K562 (cell line): ENCODE measurements around the gene DNAH8. TPM values are rescaled to one million over a fixed set of nuclear protein-coding genes. Genes with fewer than 3 reads are reported as not detected.

Source experiments
- ATAC-seq: fragments of 200-7000 bp; cut with Tn5 transposase; 3 replicates; pipeline ENCODE4 v1.9.1; 2020; ENCODE audit warnings: moderate library complexity
- BruUV-seq: library from RNA; stranded (reverse); fragments of 400-500 nt; replicated peaks from 2 replicates; lab custom pipeline; 2021; lab: Mats Ljungman, UMichigan
- CTCF ChIA-PET: fragments of 300-600 bp; formaldehyde crosslinking; extraction: SDS; loops from one replicate; lab custom pipeline; 2021; ENCODE audit warnings: low intra/inter-chr PET ratio; lab: Yijun Ruan, JAX
- POLR2A ChIA-PET: fragments of 300-600, 350-650 bp; sonication (Branson Sonifier 250); formaldehyde crosslinking; extraction: SDS; loops from one replicate; lab custom pipeline; 2021; ENCODE audit warnings: antibody characterized with exemption, inconsistent platforms; lab: Yijun Ruan, JAX
- DNase-seq, 4 experiments: peaks; one replicate each; pipeline versions ENCODE4 v3.0.0 to v3.0.0-alpha.2; 2011 to 2018; ENCODE audit warnings: low spot score in 3 of 4, mixed read lengths in 3 of 4; ENCODE audit errors: extremely low read depth in 1 of 4
- FAIRE-seq: peaks from 2 replicates; lab custom pipeline; 2011; peaks lifted over from hg19 to GRCh38; lab: Jason Lieb, UNC
- H2AFZ ChIP-seq: 2 replicates; pipeline ENCODE4 v1.6.0; 2011; ENCODE audit warnings: low read depth, low read length, control low read depth, inconsistent platforms
- H3K27ac ChIP-seq: fragments of 200-600 bp; 3 replicates; pipeline ENCODE4 v1.8.0; 2011; ENCODE audit warnings: low read depth, mild to moderate bottlenecking, control low read depth, inconsistent platforms, low read length, moderate library complexity, mixed read lengths; ENCODE audit errors: extremely low read depth
- H3K27me3 ChIP-seq, 2 experiments: fragments of 300-600 bp in 1 of 2; 2 replicates in 1 of 2; 3 replicates in 1 of 2; pipeline versions ENCODE4 v1.6.0 to v1.8.0; 2011; ENCODE audit warnings: inconsistent platforms in 2 of 2, low read length in 2 of 2, mild to moderate bottlenecking in 1 of 2, mixed read lengths in 1 of 2, moderate library complexity in 1 of 2; ENCODE audit not compliant: control insufficient read depth in 2 of 2, insufficient read depth in 2 of 2
- H3K36me3 ChIP-seq: fragments of 300-600 bp; 3 replicates; pipeline ENCODE4 v1.8.0; 2011; ENCODE audit warnings: mild to moderate bottlenecking, low read length, inconsistent platforms; ENCODE audit not compliant: control insufficient read depth, insufficient read depth
- H3K4me1 ChIP-seq, 2 experiments: fragments of 200-600 bp in 1 of 2; replicated peaks in 1 of 2; 2 replicates in 1 of 2; 3 replicates in 1 of 2; pipeline versions ENCODE4 v1.5.1 to v1.8.0; 2011; ENCODE audit warnings: inconsistent platforms in 2 of 2, low read length in 2 of 2, mild to moderate bottlenecking in 1 of 2, mixed read lengths in 1 of 2, moderate library complexity in 1 of 2; ENCODE audit not compliant: control insufficient read depth in 2 of 2, insufficient read depth in 2 of 2
- H3K4me2 ChIP-seq: 2 replicates; pipeline ENCODE4 v1.6.1; 2011; ENCODE audit warnings: low read length, control low read depth, inconsistent platforms, mixed read lengths; ENCODE audit not compliant: insufficient read depth
- H3K4me3 ChIP-seq: fragments of 200-600 bp; sonication (generic), shearing (Covaris generic); 2 replicates; pipeline ENCODE4 v1.5.1; 2016; ENCODE audit warnings: control low read depth, inconsistent platforms
- H3K79me2 ChIP-seq: fragments of 200-600 bp; 3 replicates; pipeline ENCODE4 v1.8.0; 2011; ENCODE audit warnings: low read length, inconsistent platforms; ENCODE audit not compliant: control insufficient read depth, insufficient read depth
- H3K9ac ChIP-seq, 2 experiments: 2 replicates each; pipeline versions ENCODE4 v1.6.0 to v1.6.1; 2011; ENCODE audit warnings: low read depth in 2 of 2, low read length in 2 of 2, control low read depth in 1 of 2, inconsistent platforms in 1 of 2, mild to moderate bottlenecking in 1 of 2, mixed read lengths in 1 of 2; ENCODE audit not compliant: insufficient read depth in 1 of 2
- H3K9me1 ChIP-seq: one replicate; pipeline ENCODE4 v1.6.0; 2011; ENCODE audit warnings: inconsistent platforms, mild to moderate bottlenecking, low read length, moderate library complexity; ENCODE audit not compliant: control insufficient read depth, insufficient read depth
- H3K9me3 ChIP-seq: replicated peaks from 2 replicates; pipeline ENCODE4 v1.5.1; 2011; ENCODE audit warnings: low read depth, low read length, inconsistent platforms; ENCODE audit not compliant: control insufficient read depth, insufficient read depth
- H4K20me1 ChIP-seq: replicated peaks from 2 replicates; pipeline ENCODE4 v1.6.1; 2011; ENCODE audit warnings: low read length, inconsistent platforms, mixed read lengths; ENCODE audit not compliant: control insufficient read depth, insufficient read depth
- CBX2 ChIP-seq: fragments of 200-600 bp; sonication (generic); IDR thresholded peaks from one replicate; pipeline ENCODE4 v1.6.1; 2012; ENCODE audit warnings: mild to moderate bottlenecking, low read length, inconsistent platforms; ENCODE audit not compliant: insufficient read depth, poor library complexity, severe bottlenecking
- CSDE1 ChIP-seq, 2 experiments: fragments of 450-650 bp; IDR thresholded peaks; 2 replicates each; pipeline ENCODE4 v1.6.1; 2016; ENCODE audit warnings: mild to moderate bottlenecking in 1 of 2
- HCFC1 ChIP-seq: IDR thresholded peaks from 2 replicates; pipeline ENCODE4 v1.6.1; 2012; ENCODE audit warnings: low read depth, low read length, improper control_type of control experiment
- HDAC2 ChIP-seq: fragments of 450-650 bp; IDR thresholded peaks from 2 replicates; pipeline ENCODE4 v1.6.1; 2016; ENCODE audit warnings: mild to moderate bottlenecking
- LCOR ChIP-seq: sonication (generic); formaldehyde crosslinking; IDR thresholded peaks from 2 replicates; pipeline ENCODE4 v1.8.0; 2022; ENCODE audit warnings: mild to moderate bottlenecking, missing genetic modification reagents
- TAF7 ChIP-seq: fragments of 450-650 bp; IDR thresholded peaks from 2 replicates; pipeline ENCODE4 v1.6.1; 2016; ENCODE audit warnings: missing genetic modification characterization, missing compliant biosample characterization
- ZBTB1 ChIP-seq: sonication (generic); formaldehyde crosslinking; IDR thresholded peaks from 2 replicates; pipeline ENCODE4 v1.8.1; 2023; ENCODE audit warnings: missing genetic modification reagents, low read depth, mild to moderate bottlenecking, borderline replicate concordance
- ZC3H4 ChIP-seq: sonication (generic); formaldehyde crosslinking; IDR thresholded peaks from 2 replicates; pipeline ENCODE4 v1.9.0; 2021; ENCODE audit warnings: missing genetic modification reagents, borderline replicate concordance
- ZFP1 ChIP-seq: fragments of 450-650 bp; formaldehyde crosslinking; IDR thresholded peaks from 2 replicates; pipeline ENCODE4 v1.4.0; 2020; ENCODE audit warnings: mild to moderate bottlenecking, mixed read lengths
- ZNF699 ChIP-seq: fragments of 250-450 bp; sonication (Bioruptor Pico); IDR thresholded peaks from 2 replicates; pipeline ENCODE4 v1.8.0; 2021; ENCODE audit warnings: mild to moderate bottlenecking, moderate library complexity; ENCODE audit not compliant: insufficient replicate concordance
- WGBS: fragments of 100-300 bp; shearing (Covaris generic); methylation state at CpG from one replicate; pipeline ENCODE4 v1.1.6; 2016; ENCODE audit warnings: low coverage, mixed read lengths; ENCODE audit not compliant: insufficient coverage; ENCODE audit errors: missing lambda C conversion rate; 5-methylcytosine and 5-hydroxymethylcytosine counted together
- in situ Hi-C: fragments of 300-500 bp; cut with MboI; formaldehyde crosslinking; loops from 4 replicates; pipeline ENCODE4 v1.15.0; 2018; ENCODE audit warnings: inconsistent platforms, mixed read lengths
- intact Hi-C: fragments of 100-400 bp; cut with micrococcal nuclease; formaldehyde crosslinking; loops from 2 replicates; pipeline ENCODE4 v1.14.2; 2022
- polyA plus RNA-seq, 8 experiments: library from polyadenylated mRNA; depleted of rRNA in 4 of 8; stranded (reverse) in 5 of 8; unstranded in 3 of 8; fragments of >200 nt; fragmentation: Nextera tagmentation in 2 of 8; fragmentation: Illumina TruSeq in 1 of 8; extraction: Ambion mirVana in 2 of 8; extraction: Trizol in 1 of 8; gene quantifications; 2 replicates each; pipeline versions ENCODE4 v1.2.1 to v1.2.3, GENCODE V29; 2011 to 2014; ENCODE audit warnings: inconsistent platforms in 1 of 8, missing spikeins in 1 of 8
- total RNA-seq, 7 experiments: library from RNA; depleted of rRNA in 6 of 7; stranded (reverse); fragments of >200 nt in 6 of 7; fragmentation: Illumina TruSeq in 2 of 7; extraction: Trizol in 2 of 7; gene quantifications; 2 replicates each; pipeline versions ENCODE4 v1.2.1 to v1.2.3, GENCODE V29; 2011 to 2021; ENCODE audit warnings: low replicate concordance in 1 of 7
- TF ChIP-seq, protein P1 (sequence below): fragments of 450-650 bp; formaldehyde crosslinking; IDR thresholded peaks from 2 replicates; pipeline ENCODE4 v1.4.0; 2020; ENCODE audit warnings: mild to moderate bottlenecking, moderate library complexity
- TF ChIP-seq, protein P2 (sequence below): sonication (generic); formaldehyde crosslinking; IDR thresholded peaks from 2 replicates; pipeline ENCODE4 v1.8.1; 2023; ENCODE audit warnings: mild to moderate bottlenecking, missing genetic modification reagents, moderate library complexity

Gene DNAH8
- total and polyA plus RNA-seq, 9 of the 15 experiments (the other 6 are each of a cell fraction or from before 2014, with no cell fraction given), result 1.2 to 4.2 (median 2.9) TPM

DNA sequence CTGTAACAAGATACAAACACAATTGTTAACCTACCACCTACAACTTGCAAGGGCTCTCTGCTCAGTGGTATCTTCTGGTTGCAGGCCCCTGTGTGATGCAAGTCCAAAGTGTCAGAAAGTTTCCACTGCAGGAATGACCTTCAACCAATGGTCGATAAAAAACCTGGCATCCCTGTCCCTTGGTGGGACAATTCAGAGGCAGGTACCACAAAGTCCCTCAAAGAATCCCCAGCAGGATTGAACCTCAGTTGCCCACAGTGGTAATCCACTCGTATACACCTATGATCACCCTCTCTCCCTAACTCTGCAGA lies 28.1 kb upstream of the DNAH8 start:
- ChIA-PET CTCF (no interaction called here), POLR2A (interaction anchor here (1.8 to 2.0 kb wide), 2 partner anchors 8 to 16 kb away, joined by 6 to 8 read pairs; partner anchors contain the start of gene GLO1)
- no TSS peak for BruUV-seq
- 77% methylated on average over 2 of the region's 2 CpGs for WGBS
- Histone ChIP-seq H3K79me2 (peaks cover 73% of the 10 kb centered on the region), H3K4me3 (no peak overlapping the region), H3K9me1 (no peaks in the 10 kb centered on the region), H3K4me1 (no peaks in the 10 kb centered on the region), H3K9me3 (no peaks in the 10 kb centered on the region), H3K36me3 (peaks cover 55% of the 10 kb centered on the region), H2AFZ (no peak overlapping the region), H3K9ac (no peak overlapping the region), H3K27me3 (no peaks in the 10 kb centered on the region), H4K20me1 (peaks cover 18% of the 10 kb centered on the region), H3K27ac (no peak overlapping the region), H3K4me2 (no peak overlapping the region)
- intact Hi-C loops (no loop called here), in situ Hi-C loops (no loop called here)
- no peak for DNase-seq
- no peak for FAIRE-seq
- ATAC-seq, result peak; percentile 27; the same call in 2 of the 3 replicates
- TF ChIP-seq TAF7 (tag) (no peak), HCFC1 (no peak), ZC3H4 (CRISPR knock-in tag) (no peak), CBX2 (no peak), CSDE1 (IDR thresholded peaks at IDR 0.05) (no peak), ZBTB1 (no peak), HDAC2 (no peak), ZFP1 (CRISPR knock-in tag) (no peak), ZNF699 (CRISPR knock-in tag) (no peak), LCOR (CRISPR knock-in tag) (no peak)
- TF ChIP-seq, protein P1, sequence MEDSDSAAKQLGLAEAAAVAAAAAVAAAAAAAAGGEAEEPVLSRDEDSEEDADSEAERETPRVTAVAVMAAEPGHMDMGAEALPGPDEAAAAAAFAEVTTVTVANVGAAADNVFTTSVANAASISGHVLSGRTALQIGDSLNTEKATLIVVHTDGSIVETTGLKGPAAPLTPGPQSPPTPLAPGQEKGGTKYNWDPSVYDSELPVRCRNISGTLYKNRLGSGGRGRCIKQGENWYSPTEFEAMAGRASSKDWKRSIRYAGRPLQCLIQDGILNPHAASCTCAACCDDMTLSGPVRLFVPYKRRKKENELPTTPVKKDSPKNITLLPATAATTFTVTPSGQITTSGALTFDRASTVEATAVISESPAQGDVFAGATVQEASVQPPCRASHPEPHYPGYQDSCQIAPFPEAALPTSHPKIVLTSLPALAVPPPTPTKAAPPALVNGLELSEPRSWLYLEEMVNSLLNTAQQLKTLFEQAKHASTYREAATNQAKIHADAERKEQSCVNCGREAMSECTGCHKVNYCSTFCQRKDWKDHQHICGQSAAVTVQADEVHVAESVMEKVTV, result no peak
- TF ChIP-seq, protein P2, sequence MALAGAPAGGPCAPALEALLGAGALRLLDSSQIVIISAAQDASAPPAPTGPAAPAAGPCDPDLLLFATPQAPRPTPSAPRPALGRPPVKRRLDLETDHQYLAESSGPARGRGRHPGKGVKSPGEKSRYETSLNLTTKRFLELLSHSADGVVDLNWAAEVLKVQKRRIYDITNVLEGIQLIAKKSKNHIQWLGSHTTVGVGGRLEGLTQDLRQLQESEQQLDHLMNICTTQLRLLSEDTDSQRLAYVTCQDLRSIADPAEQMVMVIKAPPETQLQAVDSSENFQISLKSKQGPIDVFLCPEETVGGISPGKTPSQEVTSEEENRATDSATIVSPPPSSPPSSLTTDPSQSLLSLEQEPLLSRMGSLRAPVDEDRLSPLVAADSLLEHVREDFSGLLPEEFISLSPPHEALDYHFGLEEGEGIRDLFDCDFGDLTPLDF (CRISPR knock-in tag), result no peak
